AG08396 (cell line): ENCODE results near the gene RAB30.

Experiments
- DNase-seq: peaks from one replicate; pipeline ENCODE4 v3.0.0; 2012; ENCODE audit warnings: low spot score, mixed read lengths

Gene RAB30, protein sequence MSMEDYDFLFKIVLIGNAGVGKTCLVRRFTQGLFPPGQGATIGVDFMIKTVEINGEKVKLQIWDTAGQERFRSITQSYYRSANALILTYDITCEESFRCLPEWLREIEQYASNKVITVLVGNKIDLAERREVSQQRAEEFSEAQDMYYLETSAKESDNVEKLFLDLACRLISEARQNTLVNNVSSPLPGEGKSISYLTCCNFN

DNA sequence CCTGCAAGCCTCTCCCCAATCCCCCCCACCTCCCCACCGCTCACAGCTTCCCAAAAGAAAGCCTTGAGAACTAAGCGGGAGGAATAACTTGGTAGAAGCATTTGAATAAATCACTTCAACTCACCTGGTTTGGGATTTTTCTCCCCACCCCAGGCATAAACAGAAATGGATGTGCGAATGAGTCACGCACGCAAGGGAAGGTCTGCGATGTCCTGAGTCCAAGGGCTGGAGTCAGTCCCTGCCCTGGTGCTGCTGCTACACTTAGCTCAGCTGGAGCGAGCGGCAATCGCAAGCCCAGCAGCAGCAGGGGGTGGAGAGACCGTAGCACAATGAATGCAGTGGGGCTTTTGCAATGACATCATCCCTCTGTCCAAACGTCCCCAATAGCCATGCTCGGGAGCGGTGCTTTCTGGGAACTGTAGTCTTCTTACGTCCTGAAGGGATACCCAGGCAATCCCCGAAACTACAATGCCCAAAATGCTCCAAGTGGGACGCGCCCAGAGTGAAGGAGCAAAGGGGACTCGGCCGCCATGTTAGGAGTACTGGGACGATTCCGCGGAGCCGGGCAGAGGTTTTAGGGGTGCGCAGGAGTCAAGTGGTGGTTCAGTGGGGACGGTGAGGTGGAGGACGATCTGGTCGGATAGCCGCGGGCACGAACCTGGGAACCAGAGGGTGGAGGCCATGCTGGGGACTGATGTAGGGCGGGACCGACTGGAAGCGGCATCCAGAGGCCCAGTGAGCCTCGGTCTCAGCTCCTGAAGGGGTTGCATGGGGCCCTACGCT, at the start of gene RAB30:
RAB30 (minus strand) TSS at position 331 of the 783 bp plus-strand sequence. CDS start 74,581 bp downstream, outside the sequence.
- DNase-seq: peak; percentile 94

DNA sequence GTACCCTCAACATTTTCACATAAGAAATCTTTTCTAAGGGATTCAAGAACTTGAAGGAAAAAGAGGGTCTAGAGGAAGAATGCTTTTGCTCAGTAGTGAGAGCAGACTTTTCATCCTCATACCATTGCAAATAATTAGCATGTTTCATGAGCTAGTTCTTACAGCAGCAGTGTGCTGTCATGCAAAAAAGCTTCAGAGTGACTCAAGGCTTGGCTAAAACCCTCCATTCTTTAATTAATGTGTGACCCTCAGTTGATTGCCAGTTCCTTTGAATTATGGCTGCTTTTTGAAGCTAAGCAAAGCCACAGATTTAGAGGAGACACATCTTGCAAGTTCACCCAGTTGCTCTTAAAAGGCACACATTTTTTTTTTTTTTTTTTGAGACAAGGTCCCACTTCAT, 48.6 kb upstream of the RAB30 start:
- no peak for DNase-seq

DNA sequence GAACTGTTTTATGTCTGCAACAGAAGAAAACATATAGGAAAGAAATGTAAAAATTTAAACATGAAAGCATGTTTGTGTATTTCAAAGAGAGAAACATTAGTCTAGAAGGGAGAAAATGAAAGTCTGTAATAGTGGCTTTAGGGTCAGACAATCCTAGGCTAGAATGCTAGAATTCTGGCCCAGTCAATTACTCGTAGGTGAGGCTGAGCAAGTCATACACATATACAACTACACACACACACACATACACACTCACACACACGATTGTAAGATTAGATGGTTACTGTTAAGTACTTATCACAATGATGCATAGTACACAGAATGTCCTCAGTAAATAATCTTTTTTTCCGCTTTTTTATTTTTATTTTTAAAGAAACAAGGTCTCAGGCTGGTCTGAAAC, 47.5 kb upstream of the RAB30 start:
- DNase-seq: no peak

DNA sequence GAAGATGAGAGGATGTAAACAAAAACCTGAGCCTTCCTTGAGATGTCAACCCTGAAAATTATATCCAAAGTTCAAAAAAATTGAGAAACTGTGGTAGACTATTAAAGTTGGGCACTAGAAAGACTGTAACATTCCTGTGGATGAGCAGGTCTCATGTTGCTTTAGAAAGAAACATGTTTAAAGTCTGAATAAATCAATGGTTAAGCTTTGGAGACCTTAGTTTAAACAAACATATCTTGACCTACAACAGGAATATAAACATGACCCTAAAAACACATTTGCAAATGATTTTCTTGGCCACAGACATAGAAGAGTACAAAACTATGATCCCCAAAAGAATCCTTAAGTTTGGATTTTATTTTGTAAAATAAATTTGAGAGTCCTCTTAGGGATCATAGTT, 47.1 kb upstream of the RAB30 start:
- DNase-seq: no peak

DNA sequence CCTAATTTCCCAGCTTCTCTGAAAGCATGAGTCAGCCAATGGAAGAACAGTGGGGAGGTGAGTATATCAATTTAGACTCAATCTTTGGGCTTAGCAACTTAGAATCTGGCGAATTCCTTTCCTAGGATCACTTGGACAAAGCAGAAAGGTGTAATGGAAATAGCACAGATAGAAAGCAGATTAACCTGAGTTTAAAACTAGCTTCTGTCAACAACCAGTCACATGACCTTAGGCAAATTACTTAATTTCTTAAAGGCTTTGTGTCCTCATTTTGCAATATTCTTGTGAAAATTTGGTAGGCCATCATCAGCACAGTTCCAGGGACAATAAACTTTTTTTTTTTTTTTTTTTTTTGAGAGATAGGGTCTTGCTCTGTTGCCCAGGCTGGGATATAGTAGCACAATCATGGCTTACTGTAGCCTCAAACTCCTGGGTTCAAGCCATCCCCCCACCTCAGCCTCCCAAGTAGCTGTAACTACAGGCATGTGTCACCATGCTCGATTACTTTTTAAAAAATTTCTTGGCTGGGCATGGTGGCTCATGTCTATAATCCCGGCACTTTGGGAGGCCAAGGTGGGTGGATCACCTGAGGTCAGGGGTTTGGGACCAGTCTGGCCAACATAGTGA, 44.4 kb upstream of the RAB30 start:
- DNase-seq: no peak

DNA sequence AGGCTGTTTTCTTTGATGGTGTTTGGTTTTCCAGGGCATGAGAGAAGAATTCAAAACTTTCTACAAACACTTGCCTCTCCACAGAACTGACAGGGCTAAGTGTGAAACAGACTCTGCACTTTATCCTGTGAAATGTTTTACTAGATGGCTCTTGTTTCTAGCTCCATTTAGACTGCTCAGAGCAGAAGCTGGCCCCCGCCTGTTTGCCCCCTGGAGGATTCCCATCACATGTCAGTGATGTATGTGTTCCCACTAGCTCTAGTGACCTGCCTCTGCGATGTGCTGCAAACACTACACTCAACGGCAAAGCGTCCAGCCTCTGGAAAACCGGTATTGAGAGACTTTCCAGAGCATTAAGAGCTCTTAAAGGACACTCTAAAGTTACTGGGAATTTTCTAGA, 43.9 kb upstream of the RAB30 start:
- no peak for DNase-seq

DNA sequence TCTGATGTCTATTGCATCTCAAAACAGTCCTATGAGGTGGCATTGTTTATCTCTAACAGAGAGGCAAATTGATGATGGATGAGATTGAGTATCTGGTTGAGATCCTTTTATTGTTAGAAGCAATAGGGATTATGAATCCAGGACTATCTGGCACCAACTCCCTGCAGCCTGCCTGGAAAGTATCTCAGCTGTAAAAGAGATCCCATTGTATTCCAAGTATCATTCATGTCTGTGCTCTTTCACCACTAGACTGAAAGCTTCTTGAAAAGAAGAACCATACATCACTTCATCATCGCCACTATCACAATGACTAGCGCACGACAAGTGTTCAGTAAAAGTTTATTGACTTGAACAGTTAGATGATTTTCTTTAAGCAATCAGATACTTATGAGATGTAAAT, 43.3 kb upstream of the RAB30 start:
- no peak for DNase-seq

DNA sequence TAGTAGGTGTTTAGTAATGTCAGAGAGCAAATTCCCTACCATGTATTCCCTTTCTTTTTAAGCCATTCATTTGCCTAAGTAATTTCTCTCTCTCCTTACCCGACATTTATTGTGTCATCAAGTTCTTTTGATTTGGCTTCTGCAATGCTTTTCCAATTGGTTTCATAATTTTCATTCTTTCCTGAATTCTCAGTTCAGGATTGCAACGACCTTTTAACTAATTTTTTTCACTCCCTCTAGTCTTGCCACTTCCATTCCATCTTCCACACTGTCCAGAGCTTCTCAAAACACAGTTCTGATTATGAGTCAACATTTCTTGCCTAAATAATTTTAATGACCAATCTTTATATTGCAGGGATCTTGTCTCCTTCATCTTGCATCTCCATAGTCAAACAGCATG, 41.2 kb upstream of the RAB30 start:
- no peak for DNase-seq

DNA sequence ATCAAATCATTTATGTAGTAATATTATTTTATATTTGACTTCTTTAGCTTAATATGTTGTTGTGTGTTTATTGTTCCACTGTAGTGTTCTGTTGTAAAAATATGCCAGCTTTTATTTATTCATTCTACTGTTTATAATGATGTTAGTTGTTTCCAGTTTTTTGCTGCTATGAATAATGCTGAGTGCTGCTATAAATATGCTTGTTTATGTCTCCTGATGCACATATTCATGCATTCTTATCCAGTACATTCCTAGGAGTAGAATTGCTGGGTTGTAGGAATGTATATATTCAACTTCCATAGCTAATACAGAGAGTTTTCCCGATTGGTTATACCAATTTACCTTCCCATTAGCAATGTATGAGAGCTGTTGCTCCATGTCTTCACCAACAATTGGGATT, 33.5 kb upstream of the RAB30 start:
- no peak for DNase-seq

DNA sequence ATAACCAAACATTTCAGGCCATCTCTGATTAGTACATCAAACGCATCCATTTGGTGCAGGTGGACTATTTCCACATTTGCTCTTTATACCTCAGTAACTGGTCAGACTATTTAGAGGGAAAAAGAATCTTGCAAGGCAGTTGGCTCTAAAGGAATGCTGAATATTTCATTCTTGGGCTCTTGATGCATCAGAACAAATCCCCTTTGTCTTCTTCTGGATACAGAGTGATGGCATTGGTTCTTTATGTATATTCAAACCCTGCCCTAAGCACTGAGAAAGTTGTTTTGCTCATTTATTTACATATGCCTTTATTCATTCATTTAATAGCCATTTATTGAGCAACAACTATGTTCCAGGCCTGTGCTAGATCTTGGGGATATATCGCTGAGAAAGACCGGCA, 31.1 kb upstream of the RAB30 start:
- DNase-seq: no peak

DNA sequence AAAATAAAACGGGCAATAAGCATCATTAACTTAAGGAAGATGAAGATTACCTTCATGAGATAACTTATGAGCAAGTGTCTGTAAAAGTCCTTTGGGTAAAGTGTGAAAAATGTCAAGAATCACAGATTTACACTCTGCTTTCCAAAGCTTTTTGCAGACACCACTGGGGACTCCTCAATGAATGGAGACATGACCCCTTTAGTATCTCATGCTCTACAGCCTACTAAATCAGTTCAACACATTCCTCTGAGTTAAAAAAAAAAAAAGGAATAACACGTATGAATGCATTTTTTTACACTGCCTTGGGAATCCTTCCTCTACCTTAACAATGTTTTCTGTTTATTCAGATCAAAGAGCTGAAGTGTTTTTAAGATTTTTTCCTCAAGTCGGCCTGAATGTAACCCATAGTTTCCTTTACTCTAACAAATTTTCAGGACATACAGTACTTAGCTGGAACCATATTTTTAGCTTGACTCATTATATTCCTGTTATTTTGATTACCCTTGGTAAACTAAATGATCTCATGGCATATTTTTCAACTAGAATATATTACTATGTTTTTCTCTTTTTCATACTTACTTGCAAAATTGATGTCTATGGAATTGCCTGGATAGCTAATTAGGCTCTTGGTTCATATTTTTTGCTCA, 25.9 kb upstream of the RAB30 start:
- no peak for DNase-seq

DNA sequence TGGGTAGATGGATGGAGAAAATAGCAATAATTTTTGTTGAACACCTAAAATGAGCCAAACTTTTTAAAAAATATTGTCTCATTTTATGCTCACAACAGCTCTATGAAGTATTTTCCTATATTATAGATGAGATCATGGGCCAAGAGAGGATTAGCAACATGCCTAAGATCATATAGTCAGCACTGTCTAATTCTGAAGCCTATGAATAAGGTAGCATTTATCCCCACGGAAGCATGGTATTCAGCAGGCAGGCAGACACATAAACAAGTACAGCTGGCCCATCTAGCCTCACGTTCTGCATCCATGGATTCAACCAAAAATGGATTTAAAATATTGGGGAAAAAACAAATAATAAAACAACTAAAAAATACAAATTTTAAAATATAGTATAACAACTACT, 21.9 kb upstream of the RAB30 start:
- no peak for DNase-seq

DNA sequence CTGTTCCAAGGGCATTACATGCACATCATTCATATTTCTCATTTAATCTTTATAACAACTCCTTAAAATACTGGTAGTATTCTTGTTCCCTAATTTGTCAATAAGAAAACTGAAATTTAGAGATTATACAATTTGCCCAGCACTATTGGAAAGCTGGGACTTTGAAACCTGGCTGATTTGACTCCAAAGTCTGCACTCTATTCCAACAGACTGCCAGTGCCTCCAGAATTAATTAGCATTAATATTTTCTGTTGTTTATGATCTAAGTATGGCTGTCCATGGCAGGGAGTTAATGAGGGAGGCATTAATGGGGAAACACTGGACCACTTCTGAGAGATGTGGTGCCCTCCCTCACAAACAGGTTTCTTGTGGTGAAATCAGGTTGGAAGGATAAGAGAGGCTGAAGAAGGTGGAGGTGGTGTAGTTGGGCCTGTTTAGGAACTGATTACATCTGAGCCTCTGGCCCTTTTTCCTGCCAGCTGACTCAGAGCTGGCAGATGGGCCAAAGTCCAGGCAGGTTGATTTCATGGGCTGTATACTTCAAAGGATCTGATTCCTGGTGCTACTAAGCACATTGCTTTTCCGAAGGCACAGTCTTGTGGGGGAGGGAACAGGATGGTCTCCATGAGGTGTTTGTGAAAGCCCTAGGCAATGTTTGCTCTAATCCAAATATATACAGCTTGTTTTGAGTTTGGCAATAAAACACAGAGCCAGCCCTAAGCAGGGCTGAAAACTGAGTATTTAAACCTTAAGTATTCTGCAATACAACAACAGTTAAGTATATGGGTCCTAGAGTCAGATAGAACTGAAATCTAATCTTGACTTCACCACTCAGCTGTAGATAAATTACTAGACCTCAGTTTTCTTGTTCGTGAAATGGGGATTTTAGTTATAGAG, 21.0 kb upstream of the RAB30 start:
- no peak for DNase-seq

DNA sequence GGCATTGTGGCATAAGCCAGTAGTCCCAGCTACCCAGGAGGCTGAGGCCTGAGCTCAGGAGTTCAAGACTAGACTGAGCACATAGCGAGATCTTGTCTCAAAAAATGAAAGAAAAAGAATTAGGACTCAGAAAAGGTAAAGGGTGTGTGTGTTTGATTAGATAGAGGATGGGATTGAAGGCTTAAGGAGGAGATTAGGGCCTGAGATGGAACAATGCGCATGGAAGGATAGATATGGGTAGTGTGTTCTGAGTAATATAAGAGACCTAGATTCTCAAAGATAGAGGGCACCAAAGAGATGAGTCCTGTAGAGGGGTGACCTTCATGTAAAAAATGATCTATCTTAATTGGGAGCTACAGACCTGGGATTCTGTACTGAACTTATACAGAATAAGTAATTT, 17.3 kb upstream of the RAB30 start:
- DNase-seq: no peak

DNA sequence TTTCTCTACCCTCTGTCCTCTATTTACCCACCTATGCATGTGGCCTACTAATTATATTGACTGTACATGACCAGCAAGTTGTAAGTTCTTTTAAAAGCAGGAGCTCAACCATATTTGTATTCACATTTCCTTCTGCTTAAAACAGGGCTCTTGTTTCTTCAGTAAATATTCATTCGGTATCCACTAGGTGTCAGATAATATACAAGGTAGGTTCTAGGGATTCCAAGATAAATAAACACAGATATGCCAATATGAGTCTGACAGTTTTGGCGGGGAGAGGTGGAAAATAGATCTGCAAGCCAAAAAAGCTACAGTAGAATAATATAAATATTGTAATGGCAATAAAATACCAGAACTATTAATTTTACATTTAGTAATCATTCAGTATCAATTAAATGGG, 15.3 kb upstream of the RAB30 start:
- no peak for DNase-seq

DNA sequence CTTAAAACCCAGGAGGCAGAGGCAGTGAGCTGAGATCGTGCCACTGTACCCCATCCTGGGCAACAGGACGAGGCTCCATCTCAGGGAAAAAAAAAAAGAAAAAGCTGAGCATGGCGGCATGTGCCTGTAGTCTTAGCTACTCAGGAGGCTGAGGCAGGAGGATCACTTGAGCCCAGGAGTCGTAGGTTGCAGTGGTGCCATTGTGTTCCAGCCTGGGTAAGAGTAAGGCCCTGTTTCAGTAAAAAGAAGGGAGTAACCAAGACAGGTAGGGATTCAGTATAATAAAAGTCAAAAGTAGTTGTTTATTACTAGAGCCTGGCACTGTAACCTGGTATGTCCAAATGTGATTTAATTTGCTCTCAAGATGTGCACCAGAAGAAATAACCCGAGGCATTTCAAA, 8.1 kb upstream of the RAB30 start:
- no peak for DNase-seq

DNA sequence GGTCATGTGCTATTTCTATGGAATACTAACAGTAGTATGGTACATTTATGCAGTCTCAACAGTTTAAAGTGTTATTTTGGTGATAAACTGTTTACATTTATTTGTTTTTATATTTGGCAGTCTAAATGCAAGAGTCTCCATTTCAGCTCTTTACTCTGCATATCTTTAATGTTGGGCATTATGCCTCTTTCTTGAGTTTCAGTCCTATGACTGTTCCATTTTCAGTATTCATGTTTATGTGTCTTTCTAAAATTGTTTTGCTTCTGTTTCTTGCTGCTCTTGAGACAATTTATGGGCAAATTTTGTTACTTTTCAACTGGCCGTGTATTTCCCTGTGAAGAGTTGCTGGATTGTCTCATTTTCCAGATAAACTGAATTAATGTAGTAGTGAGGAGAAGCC, 6.6 kb upstream of the RAB30 start:
- no peak for DNase-seq

DNA sequence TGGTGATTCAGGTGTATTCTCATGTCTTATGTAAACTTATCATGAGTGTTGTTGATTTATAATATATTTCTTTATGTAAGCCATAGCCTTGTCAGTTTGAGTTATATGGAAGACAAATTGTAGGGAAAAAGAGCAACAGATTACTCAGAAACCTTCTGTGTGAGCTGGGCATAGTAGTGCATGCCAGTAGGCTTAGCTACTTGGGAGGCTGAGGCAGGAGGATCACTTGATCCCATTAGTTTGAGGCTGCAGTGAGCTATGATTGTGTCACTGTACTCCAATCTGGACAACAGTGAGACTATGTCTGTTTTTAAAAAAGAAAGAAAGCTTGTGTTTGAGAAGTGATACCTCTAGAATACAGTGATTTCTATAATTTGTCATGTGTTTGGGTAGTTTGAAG, 2.2 kb upstream of the RAB30 start:
- no peak for DNase-seq

DNA sequence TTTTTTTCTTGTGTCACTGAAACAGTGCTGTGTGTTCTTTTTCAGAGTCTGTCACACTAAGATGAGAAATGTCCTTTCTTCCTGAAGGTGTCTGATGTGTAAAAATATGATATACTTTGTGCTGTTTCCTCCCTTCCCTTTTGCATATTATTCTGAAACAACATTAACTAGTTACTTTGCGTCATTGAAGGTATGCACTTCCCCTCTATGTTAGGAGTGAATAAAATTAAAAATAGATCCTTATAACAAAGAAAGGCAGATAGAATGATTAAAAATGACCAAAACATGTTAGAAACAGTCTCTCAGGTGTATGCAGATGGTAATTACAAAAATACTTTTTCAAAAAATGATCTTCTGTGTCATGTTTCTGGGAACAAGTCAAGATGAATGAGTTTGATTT, 1.6 kb upstream of the RAB30 start:
- no peak for DNase-seq

DNA sequence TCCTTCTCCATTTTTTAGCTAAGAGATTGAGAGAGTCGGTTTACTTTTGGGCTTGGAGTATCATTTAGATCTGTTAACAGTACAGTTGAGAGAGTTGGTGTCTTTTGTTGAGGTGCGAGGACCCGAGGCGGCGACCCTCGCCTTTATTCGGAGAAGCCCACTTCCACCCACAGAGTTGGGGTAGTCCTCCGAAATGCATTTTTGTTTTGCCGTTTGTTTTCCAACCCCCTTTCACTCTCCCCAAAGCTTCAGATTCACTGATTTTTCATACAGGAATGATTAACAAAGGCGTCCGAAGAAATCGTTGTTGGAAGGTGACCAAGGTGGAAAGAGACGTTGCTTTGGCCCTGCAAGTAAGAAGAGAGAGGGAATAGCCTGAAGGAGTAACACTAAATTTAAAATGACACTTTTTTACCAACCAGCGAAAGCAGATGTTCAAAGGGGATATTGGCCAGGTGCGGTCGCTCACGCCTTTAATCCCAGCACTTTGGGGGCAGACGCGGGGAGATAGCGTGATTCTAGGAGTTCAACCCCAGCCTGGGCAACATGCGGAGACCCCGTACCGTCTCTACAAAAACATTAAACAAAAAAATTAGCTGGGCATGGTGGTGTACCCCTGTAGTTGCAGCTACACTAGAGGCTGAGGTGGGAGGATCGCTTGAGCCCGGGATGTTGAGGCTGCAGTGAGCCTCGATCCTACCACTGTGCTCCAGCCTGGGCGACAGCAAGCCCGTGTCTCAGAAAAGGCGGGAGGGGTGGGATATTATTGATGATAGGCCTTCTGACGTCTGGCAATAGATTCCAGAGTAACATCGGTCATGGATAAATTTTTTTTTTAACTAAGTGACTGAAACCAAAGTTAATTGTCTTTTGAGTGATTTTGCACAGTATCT, 899 bp upstream of the RAB30 start:
- no peak for DNase-seq
